Prostate gland (tissue), 2 donors: Measurements from ENCODE around the gene BAG2.

Experiments used
- CTCF ChIP-seq, 4 experiments: fragments of 200-600 bp in 2 of 4; fragments of 450-650 bp in 2 of 4; sonication (generic) in 2 of 4; IDR thresholded peaks; 1 replicate in 3 of 4; 2 replicates in 1 of 4; pipeline ENCODE4 v1.5.1; 2016 to 2019; ENCODE audit warnings: antibody characterized with exemption in 4 of 4, mild to moderate bottlenecking in 2 of 4, moderate library complexity in 2 of 4
- POLR2A ChIP-seq: fragments of 450-650 bp; IDR thresholded peaks from one replicate; pipeline ENCODE4 v1.6.1; 2016; ENCODE audit warnings: antibody characterized with exemption, mild to moderate bottlenecking
- POLR2AphosphoS5 ChIP-seq: sonication (generic); formaldehyde crosslinking; IDR thresholded peaks from one replicate; pipeline ENCODE4 v1.6.1; 2017; ENCODE audit warnings: antibody characterized with exemption

- TF ChIP-seq POLR2AphosphoS5 (no peak), CTCF (IDR thresholded peaks at IDR 0.05) (no peak), POLR2A (no peak)
These were observed 13.5 kb upstream of the BAG2 start for GRCh38 chr6:57158658-57159057.
